PC-9 (cell line): ENCODE measurements around the gene HBG1. TPM values are rescaled to one million over a fixed set of nuclear protein-coding genes. Genes with fewer than 3 reads are reported as not detected.

Experiments used
- BruUV-seq: library from RNA; stranded (reverse); fragments of 400-500 nt; replicated peaks from 2 replicates; lab custom pipeline; 2021; lab: Mats Ljungman, UMichigan
- CTCF ChIA-PET: fragments of 300-600 bp; sonication (Branson Sonifier 250); formaldehyde crosslinking; loops from one replicate; lab custom pipeline; 2022; ENCODE audit warnings: antibody characterized with exemption; lab: Charles Lee
- POLR2A ChIA-PET: fragments of 300-600 bp; sonication (Branson Sonifier 250); formaldehyde crosslinking; loops from one replicate; lab custom pipeline; 2022; ENCODE audit warnings: antibody characterized with exemption; ENCODE audit not compliant: unreplicated experiment; lab: Charles Lee
- DNase-seq, 2 experiments: peaks; one replicate each; pipeline versions ENCODE4 v3.0.0 to v3.0.0-alpha.2; 2015 to 2022; ENCODE audit warnings: mixed read lengths in 1 of 2
- H2AFZ ChIP-seq: fragments of 200-600 bp; sonication (generic); 2 replicates; pipeline ENCODE4 v1.8.1; 2017; ENCODE audit warnings: antibody characterized with exemption
- H3F3A ChIP-seq: fragments of 200-600 bp; sonication (generic); 2 replicates; pipeline ENCODE4 v1.8.1; 2017; ENCODE audit warnings: antibody characterized with exemption, mild to moderate bottlenecking, low read depth; ENCODE audit not compliant: insufficient read depth
- H3K27ac ChIP-seq: fragments of 200-600 bp; sonication (generic); 2 replicates; pipeline ENCODE4 v1.6.1; 2016; ENCODE audit warnings: mixed run types
- H3K27me3 ChIP-seq: fragments of 200-600 bp; sonication (generic); 2 replicates; pipeline ENCODE4 v1.6.1; 2016; ENCODE audit warnings: low read depth, mixed run types; ENCODE audit not compliant: insufficient read depth
- H3K36me3 ChIP-seq: fragments of 200-600 bp; sonication (generic); 2 replicates; pipeline ENCODE4 v1.6.1; 2016; ENCODE audit warnings: low read depth, mixed run types
- H3K4me1 ChIP-seq: fragments of 200-600 bp; sonication (generic); replicated peaks from 2 replicates; pipeline ENCODE4 v1.6.1; 2016; ENCODE audit warnings: mixed run types; ENCODE audit not compliant: insufficient read depth
- H3K4me2 ChIP-seq: fragments of 200-600 bp; sonication (generic); 2 replicates; pipeline ENCODE4 v1.6.1; 2017; ENCODE audit warnings: mixed run types
- H3K4me3 ChIP-seq: fragments of 200-600 bp; sonication (generic); 2 replicates; pipeline ENCODE4 v1.6.1; 2016; ENCODE audit warnings: mixed run types
- H3K79me2 ChIP-seq: fragments of 200-600 bp; sonication (generic); 2 replicates; pipeline ENCODE4 v1.6.1; 2017; ENCODE audit warnings: low read depth, mixed run types
- H3K9me2 ChIP-seq: fragments of 200-600 bp; sonication (generic); 2 replicates; pipeline ENCODE4 v1.8.1; 2017; ENCODE audit warnings: mild to moderate bottlenecking; ENCODE audit not compliant: insufficient read depth
- H3K9me3 ChIP-seq: fragments of 200-600 bp; sonication (generic); 2 replicates; pipeline ENCODE4 v1.8.1; 2016; ENCODE audit warnings: low read depth; ENCODE audit not compliant: insufficient read depth
- H4K20me1 ChIP-seq: fragments of 200-600 bp; sonication (generic); 2 replicates; pipeline ENCODE4 v1.8.1; 2017; ENCODE audit not compliant: insufficient read depth
- CTCF ChIP-seq: fragments of 200-600 bp; sonication (generic); conservative IDR thresholded peaks from 2 replicates; pipeline ENCODE4 v1.6.1; 2017; ENCODE audit warnings: mixed run types, antibody characterized with exemption, mild to moderate bottlenecking, moderate library complexity
- EZH2 ChIP-seq: fragments of 200-600 bp; sonication (generic); IDR thresholded peaks from 2 replicates; pipeline ENCODE4 v1.8.0; 2017; ENCODE audit warnings: antibody characterized with exemption, low read depth
- intact Hi-C: fragments of 100-400 bp; cut with micrococcal nuclease; formaldehyde crosslinking; loops from one replicate; pipeline ENCODE4 v1.10.0; 2022; ENCODE audit not compliant: unreplicated experiment
- total RNA-seq: library from RNA; stranded (reverse); gene quantifications from 2 replicates; pipeline ENCODE4 v1.2.3, GENCODE V29; 2021

The HBG1 gene
- total RNA-seq, 1 experiment from 2014 or later = not detected

GRCh38 chr11:5227681-5228080 lies 22.0 kb downstream of the HBG1 start:
- intact Hi-C loops = no loop called here
- DNase-seq = no peak
- no peaks in the 10 kb centered on the region for H3K79me2 ChIP-seq
- POLR2A ChIA-PET = no interaction called here
- no TSS peak for BruUV-seq
- H3K4me1 ChIP-seq = no peaks in the 10 kb centered on the region
- no peaks in the 10 kb centered on the region for H4K20me1 ChIP-seq
- CTCF ChIA-PET = no interaction called here
- no peaks in the 10 kb centered on the region for H3F3A ChIP-seq
- no peak overlapping the region for H3K4me2 ChIP-seq
- no peaks in the 10 kb centered on the region for H3K9me2 ChIP-seq
- H3K36me3 ChIP-seq = no peaks in the 10 kb centered on the region
- H3K4me3 ChIP-seq = no peak overlapping the region
- H3K27ac ChIP-seq = no peak overlapping the region
- H3K9me3 ChIP-seq = no peaks in the 10 kb centered on the region
- H2AFZ ChIP-seq = no peak overlapping the region
- TF ChIP-seq EZH2 = no peak
- no peak for TF ChIP-seq CTCF
- no peaks in the 10 kb centered on the region for H3K27me3 ChIP-seq

- Histone ChIP-seq H3K79me2 (no peaks in the 10 kb centered on the region), H3K27me3 (no peaks in the 10 kb centered on the region), H4K20me1 (no peaks in the 10 kb centered on the region), H3K9me2 (no peaks in the 10 kb centered on the region), H3K4me3 (no peak within 1 kb of the TSS), H3K36me3 (no peaks in the 10 kb centered on the region), H3K27ac (no peak within 1 kb of the TSS), H3F3A (no peaks in the 10 kb centered on the region), H3K4me2 (no peak within 1 kb of the TSS), H2AFZ (no peak within 1 kb of the TSS), H3K9me3 (no peaks in the 10 kb centered on the region), H3K4me1 (no peaks in the 10 kb centered on the region)
- no TSS peak for BruUV-seq
- CTCF ChIA-PET = no interaction called here
- intact Hi-C loops = no loop called here
- no peak for TF ChIP-seq CTCF
- no peak for TF ChIP-seq EZH2
- POLR2A ChIA-PET = no interaction called here
- DNase-seq = no peak
Measured at GRCh38 chr11:5226732-5227310, 22.8 kb downstream of the HBG1 start, which contains the start of gene HBB. Gene HBB (minus strand): TSS chr11:5227071. CDS start chr11:5227021, 50 bp downstream.

GRCh38 chr11:5225480-5225871 lies 24.2 kb downstream of the HBG1 start:
- Histone ChIP-seq H3K4me2 (no peak overlapping the region), H3K4me1 (no peaks in the 10 kb centered on the region), H3K27ac (no peak overlapping the region), H3K4me3 (no peak overlapping the region), H2AFZ (no peak overlapping the region), H3K79me2 (no peaks in the 10 kb centered on the region), H4K20me1 (no peaks in the 10 kb centered on the region), H3F3A (no peaks in the 10 kb centered on the region), H3K36me3 (no peaks in the 10 kb centered on the region), H3K9me2 (no peaks in the 10 kb centered on the region), H3K27me3 (no peaks in the 10 kb centered on the region), H3K9me3 (no peaks in the 10 kb centered on the region)
- TF ChIP-seq CTCF (no peak), EZH2 (no peak)
- POLR2A ChIA-PET = no interaction called here
- CTCF ChIA-PET = no interaction called here
- intact Hi-C loops = no loop called here
- no peak for DNase-seq
- BruUV-seq = no TSS peak
